D721Med (cell line): ENCODE data around the gene PDIA4.
"Not testable (repeated sequence)": the region's sequence is repeated elsewhere in the genome, so short reads cannot be mapped to it uniquely, and the experiment has no call there.

ENCODE experiments used
- DNase-seq: peaks from one replicate; pipeline ENCODE4 v3.0.0; 2011; ENCODE audit warnings: low spot score; ENCODE audit not compliant: insufficient read length
- FAIRE-seq: peaks from 2 replicates; lab custom pipeline; 2011; peaks lifted over from hg19 to GRCh38; lab: Jason Lieb, UNC
- TF ChIP-seq, protein P1 (sequence below): IDR thresholded peaks from 2 replicates; pipeline ENCODE4 v1.5.1; 2012; ENCODE audit warnings: mild to moderate bottlenecking, control low read depth; ENCODE audit not compliant: insufficient read depth; ENCODE audit errors: missing control alignments

The PDIA4 gene

GRCh38 chr7:149053384-149053783 lies 25.1 kb upstream of the PDIA4 start:
- DNase-seq: no peak
- FAIRE-seq: no peak
- TF ChIP-seq, protein P1, sequence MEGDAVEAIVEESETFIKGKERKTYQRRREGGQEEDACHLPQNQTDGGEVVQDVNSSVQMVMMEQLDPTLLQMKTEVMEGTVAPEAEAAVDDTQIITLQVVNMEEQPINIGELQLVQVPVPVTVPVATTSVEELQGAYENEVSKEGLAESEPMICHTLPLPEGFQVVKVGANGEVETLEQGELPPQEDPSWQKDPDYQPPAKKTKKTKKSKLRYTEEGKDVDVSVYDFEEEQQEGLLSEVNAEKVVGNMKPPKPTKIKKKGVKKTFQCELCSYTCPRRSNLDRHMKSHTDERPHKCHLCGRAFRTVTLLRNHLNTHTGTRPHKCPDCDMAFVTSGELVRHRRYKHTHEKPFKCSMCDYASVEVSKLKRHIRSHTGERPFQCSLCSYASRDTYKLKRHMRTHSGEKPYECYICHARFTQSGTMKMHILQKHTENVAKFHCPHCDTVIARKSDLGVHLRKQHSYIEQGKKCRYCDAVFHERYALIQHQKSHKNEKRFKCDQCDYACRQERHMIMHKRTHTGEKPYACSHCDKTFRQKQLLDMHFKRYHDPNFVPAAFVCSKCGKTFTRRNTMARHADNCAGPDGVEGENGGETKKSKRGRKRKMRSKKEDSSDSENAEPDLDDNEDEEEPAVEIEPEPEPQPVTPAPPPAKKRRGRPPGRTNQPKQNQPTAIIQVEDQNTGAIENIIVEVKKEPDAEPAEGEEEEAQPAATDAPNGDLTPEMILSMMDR: no peak

DNA sequence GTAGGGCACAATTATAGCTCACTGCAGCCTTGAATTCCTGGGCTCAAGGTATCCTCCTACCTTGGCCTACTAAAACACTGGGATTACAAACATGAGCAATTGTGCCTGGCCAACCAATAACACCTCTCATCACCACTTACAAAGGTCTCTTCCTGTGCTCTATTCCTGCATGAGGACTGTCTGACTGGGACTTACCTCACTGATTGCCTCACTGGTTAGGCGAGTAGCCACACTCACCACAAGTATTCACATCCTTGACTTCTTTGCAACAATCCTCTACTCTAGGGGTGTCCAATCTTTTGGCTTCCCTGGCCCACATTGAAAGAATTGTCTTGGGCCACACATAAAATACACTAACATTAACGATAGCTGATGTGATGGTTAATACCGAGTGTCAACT lies 22.6 kb upstream of the PDIA4 start:
- DNase-seq: no peak
- TF ChIP-seq, protein P1: no peak
- FAIRE-seq: no peak

DNA sequence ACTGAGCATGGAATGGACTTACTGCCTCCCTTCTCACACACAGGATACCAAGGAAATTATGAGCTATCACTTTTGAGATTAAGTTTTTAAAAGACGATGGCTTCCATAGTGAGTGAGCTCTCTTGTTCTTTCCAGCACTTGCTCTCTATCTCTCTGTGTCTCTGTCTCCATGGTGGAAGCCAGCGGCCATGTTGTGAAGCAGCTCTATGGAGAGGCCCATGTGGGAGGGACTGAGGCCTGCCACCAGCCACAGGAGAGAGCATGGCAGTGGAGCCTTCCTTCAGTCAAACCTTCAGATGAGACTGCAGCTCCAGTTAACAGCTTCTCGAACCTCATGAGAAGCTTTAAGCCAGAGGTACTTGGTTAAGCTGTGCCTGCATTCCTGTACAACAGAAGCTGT lies 20.5 kb upstream of the PDIA4 start:
- FAIRE-seq (no peak), DNase-seq (no peak)
- TF ChIP-seq, protein P1: no peak

DNA sequence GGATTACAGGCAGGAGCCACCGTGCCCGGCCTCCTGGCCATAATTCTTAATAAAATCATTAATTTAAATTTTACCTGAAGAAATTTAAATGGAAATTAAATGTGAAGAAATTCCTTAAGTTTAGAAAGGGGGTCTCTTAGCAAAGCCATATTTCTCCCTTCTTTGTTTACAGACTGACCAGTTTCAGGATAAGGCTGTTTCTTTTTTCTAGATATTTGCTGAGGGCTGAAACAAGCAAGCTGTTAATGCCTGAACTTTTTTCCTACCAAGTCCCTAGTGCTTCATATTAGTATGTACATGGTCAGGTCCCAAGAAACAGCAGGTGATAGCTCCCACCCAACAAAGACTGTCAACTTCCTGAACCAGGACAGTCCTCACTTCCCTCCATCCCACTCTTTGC lies 18.1 kb upstream of the PDIA4 start:
- TF ChIP-seq, protein P1: no peak
- no peak for FAIRE-seq
- no peak for DNase-seq

DNA sequence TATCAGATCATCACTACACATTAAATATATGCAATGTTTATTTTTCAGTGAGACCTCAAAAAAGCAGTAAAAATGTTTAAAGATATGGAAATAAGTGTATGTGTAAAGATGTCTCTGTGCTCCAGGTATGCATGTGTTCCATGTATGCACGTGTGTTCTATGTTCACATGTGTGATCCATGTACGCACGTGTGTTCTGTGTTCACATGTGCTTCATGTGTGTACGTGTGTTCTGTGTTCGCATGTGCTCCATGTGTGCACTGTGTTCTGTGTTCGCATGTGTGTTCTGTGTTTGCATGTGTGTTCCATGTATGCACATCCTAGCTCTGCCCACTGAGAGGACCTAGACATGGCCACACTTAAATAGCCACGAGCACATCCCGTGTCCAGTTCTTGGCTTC lies 15.6 kb upstream of the PDIA4 start:
- no peak for DNase-seq
- TF ChIP-seq, protein P1: no peak
- no peak for FAIRE-seq

- no peak for DNase-seq
- FAIRE-seq: no peak
- TF ChIP-seq, protein P1: no peak
Observed at GRCh38 chr7:149041350-149041749, 13.0 kb upstream of the PDIA4 start.

DNA sequence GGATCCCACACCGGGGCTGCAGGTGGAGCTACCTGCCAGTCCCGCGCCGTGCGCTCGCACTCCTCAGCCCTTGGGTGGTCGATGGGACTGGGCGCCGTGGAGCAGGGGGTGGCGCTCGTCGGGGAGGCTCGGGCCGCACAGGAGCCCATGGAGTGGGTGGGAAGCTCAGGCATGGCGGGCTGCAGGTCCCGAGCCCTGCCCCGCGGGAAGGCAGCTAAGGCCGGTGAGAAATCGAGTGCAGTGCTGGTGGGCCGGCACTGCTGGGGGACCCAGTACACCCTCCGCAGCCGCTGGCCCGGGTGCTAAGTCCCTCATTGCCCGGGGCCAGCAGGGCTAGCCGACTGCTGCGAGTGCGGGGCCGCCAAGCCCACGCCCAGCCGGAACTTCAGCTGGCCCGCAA lies 10.3 kb upstream of the PDIA4 start:
- not testable (repeated sequence) for FAIRE-seq, DNase-seq

DNA sequence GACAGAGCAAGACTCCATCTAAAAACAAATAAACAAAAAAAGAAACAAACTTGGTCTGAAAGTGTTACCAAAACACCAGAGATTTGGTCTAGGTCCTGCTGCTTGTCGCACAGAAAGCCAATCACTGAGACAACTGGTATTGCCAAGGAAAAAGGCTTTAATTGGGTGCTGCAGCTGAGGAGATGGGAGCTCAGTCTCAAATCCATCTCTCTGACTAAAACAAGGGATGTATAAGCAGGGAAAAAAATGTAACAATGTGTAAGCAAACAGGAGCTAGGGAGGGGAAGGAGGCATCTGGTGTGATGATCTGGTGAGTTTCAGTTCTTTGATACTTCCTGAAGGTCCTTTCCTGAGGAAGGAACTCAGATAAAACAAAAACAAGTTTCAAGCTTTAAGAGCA lies 8.4 kb upstream of the PDIA4 start:
- TF ChIP-seq, protein P1: no peak
- no peak for FAIRE-seq
- DNase-seq: no peak
